Activated naive CD8-positive, alpha-beta T cell treated with anti-CD3 and anti-CD28 coated beads, Interleukin-2, amount 50 U/mL, for 16 hours (primary cell): ENCODE data around the gene PTN.
"Not testable (repeated sequence)": the region's sequence is repeated elsewhere in the genome, so short reads cannot be mapped to it uniquely, and the experiment has no call there.

Experiments used
- DNase-seq: peaks from one replicate; pipeline ENCODE4 v3.0.0-alpha.2; 2020; ENCODE audit warnings: low read depth, low spot score

Gene PTN

DNA sequence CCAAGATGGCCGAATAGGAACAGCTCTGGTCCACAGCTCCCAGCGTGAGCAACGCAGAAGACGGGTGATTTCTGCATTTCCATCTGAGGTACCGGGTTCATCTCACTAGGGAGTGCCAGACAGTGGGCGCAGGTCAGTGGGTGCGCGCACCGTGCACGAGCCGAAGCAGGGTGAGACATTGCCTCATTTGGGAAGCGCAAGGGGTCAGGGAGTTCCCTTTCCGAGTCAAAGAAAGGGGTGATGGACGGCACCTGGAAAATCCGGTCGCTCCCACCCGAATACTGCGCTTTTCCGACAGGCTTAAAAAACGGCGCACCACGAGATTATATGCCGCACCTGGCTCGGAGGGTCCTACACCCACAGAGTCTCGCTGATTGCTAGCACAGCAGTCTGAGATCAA lies 161.9 kb downstream of the PTN start:
- DNase-seq: not testable (repeated sequence)
